GM23338 (cell line): Measurements from ENCODE around the gene DYNLT5. TPM values are rescaled to one million over a fixed set of nuclear protein-coding genes. Genes with fewer than 3 reads are reported as not detected.

Experiments
- ATAC-seq: fragments of 200-7000 bp; cut with Tn5 transposase; 3 replicates; pipeline ENCODE4 v1.9.1; 2020
- DNase-seq: peaks from one replicate; pipeline ENCODE4 v3.0.0-alpha.2; 2015; ENCODE audit warnings: low spot score
- H2AFZ ChIP-seq: fragments of 200-600 bp; sonication (generic); 2 replicates; pipeline ENCODE4 v1.8.0; 2016; ENCODE audit warnings: antibody characterized with exemption, mild to moderate bottlenecking, moderate library complexity
- H3F3A ChIP-seq: fragments of 200-600 bp; sonication (generic); replicated peaks from 2 replicates; pipeline ENCODE4 v1.8.0; 2017; ENCODE audit warnings: antibody characterized with exemption, mixed run types, low read depth
- H3K27ac ChIP-seq: fragments of 200-600 bp; sonication (generic); 2 replicates; pipeline ENCODE4 v1.6.1; 2016; ENCODE audit warnings: low read depth
- H3K27me3 ChIP-seq: fragments of 200-600 bp; sonication (generic); 2 replicates; pipeline ENCODE4 v1.8.0; 2016; ENCODE audit warnings: mild to moderate bottlenecking, mixed run types, moderate library complexity; ENCODE audit not compliant: insufficient read depth
- H3K36me3 ChIP-seq: fragments of 200-600 bp; sonication (generic); 2 replicates; pipeline ENCODE4 v1.8.0; 2016; ENCODE audit warnings: mild to moderate bottlenecking; ENCODE audit not compliant: insufficient read depth
- H3K4me1 ChIP-seq: fragments of 200-600 bp; sonication (generic); 2 replicates; pipeline ENCODE4 v1.8.0; 2016; ENCODE audit warnings: mild to moderate bottlenecking, moderate library complexity; ENCODE audit not compliant: insufficient read depth
- H3K4me2 ChIP-seq: fragments of 200-600 bp; sonication (generic); 2 replicates; pipeline ENCODE4 v1.7.1; 2017; ENCODE audit warnings: mixed run types
- H3K4me3 ChIP-seq: fragments of 200-600 bp; sonication (generic); 2 replicates; pipeline ENCODE4 v1.6.1; 2016; ENCODE audit warnings: mixed run types
- H3K79me2 ChIP-seq: fragments of 200-600 bp; sonication (generic); replicated peaks from 2 replicates; pipeline ENCODE4 v1.8.0; 2017; ENCODE audit warnings: mild to moderate bottlenecking; ENCODE audit not compliant: insufficient read depth
- H3K9me2 ChIP-seq: fragments of 200-600 bp; sonication (generic); 2 replicates; pipeline ENCODE4 v1.8.0; 2017; ENCODE audit not compliant: insufficient read depth
- H4K20me1 ChIP-seq: fragments of 200-600 bp; sonication (generic); replicated peaks from 2 replicates; pipeline ENCODE4 v1.8.0; 2017; ENCODE audit warnings: mild to moderate bottlenecking; ENCODE audit not compliant: insufficient read depth
- H3K27ac Mint-ChIP-seq: 2 replicates; pipeline ENCODE4 v1.8.0; 2020; ENCODE audit warnings: inconsistent platforms, mild to moderate bottlenecking, moderate library complexity, mixed read lengths
- H3K27me3 Mint-ChIP-seq: 3 replicates; pipeline ENCODE4 v1.8.0; 2022; ENCODE audit warnings: low read depth, mild to moderate bottlenecking, moderate library complexity, mixed read lengths, inconsistent platforms; ENCODE audit not compliant: insufficient read depth, poor library complexity
- H3K36me3 Mint-ChIP-seq: 3 replicates; pipeline ENCODE4 v1.8.0; 2021; ENCODE audit warnings: low read depth, mild to moderate bottlenecking, inconsistent platforms, moderate library complexity, mixed read lengths
- H3K4me1 Mint-ChIP-seq: 3 replicates; pipeline ENCODE4 v1.8.0; 2020; ENCODE audit warnings: mild to moderate bottlenecking, inconsistent platforms, mixed read lengths
- H3K4me3 Mint-ChIP-seq: 3 replicates; pipeline ENCODE4 v1.8.0; 2021; ENCODE audit warnings: moderate library complexity, mild to moderate bottlenecking, inconsistent platforms, mixed read lengths
- H3K9me3 Mint-ChIP-seq: 3 replicates; pipeline ENCODE4 v1.8.0; 2020; ENCODE audit warnings: moderate library complexity, mild to moderate bottlenecking, inconsistent platforms, mixed read lengths
- CREB1 ChIP-seq: fragments of 250-450 bp; sonication (Bioruptor Pico); IDR thresholded peaks from 2 replicates; pipeline ENCODE4 v1.5.0; 2020; ENCODE audit warnings: low read depth, mild to moderate bottlenecking, moderate library complexity
- EZH2 ChIP-seq: fragments of 200-600 bp; sonication (generic); IDR thresholded peaks from one replicate; pipeline ENCODE4 v1.8.0; 2017; ENCODE audit warnings: antibody characterized with exemption, mild to moderate bottlenecking, low read depth; ENCODE audit not compliant: unreplicated experiment
- EZH2phosphoT487 ChIP-seq: fragments of 200-600 bp; sonication (generic); IDR thresholded peaks from one replicate; pipeline ENCODE4 v1.8.1; 2018; ENCODE audit warnings: antibody characterized with exemption; ENCODE audit not compliant: unreplicated experiment
- JUNB ChIP-seq: IDR thresholded peaks from one replicate; pipeline ENCODE4 v1.6.1; 2016; ENCODE audit warnings: antibody characterized with exemption; ENCODE audit not compliant: unreplicated experiment
- NANOG ChIP-seq: IDR thresholded peaks from 2 replicates; pipeline ENCODE4 v1.6.1; 2016; ENCODE audit warnings: antibody characterized with exemption, borderline replicate concordance
- POLR2AphosphoS5 ChIP-seq: IDR thresholded peaks from 2 replicates; pipeline ENCODE4 v1.6.1; 2016; ENCODE audit warnings: antibody characterized with exemption, low read depth
- ZNF114 ChIP-seq: fragments of 250-450 bp; sonication (Bioruptor Pico); IDR thresholded peaks from 2 replicates; pipeline ENCODE4 v1.5.0; 2020; ENCODE audit warnings: mild to moderate bottlenecking, moderate library complexity
- ZNF331 ChIP-seq: fragments of 250-450 bp; sonication (Bioruptor Pico); IDR thresholded peaks from 2 replicates; pipeline ENCODE4 v1.5.0; 2020; ENCODE audit warnings: low read depth, mild to moderate bottlenecking, moderate library complexity
- polyA plus RNA-seq: library from polyadenylated mRNA; unstranded; fragments of >200 nt; fragmentation: Nextera tagmentation; extraction: Ambion mirVana; gene quantifications from 2 replicates; pipeline ENCODE4 v1.2.1, GENCODE V29; 2016
- total RNA-seq: library from RNA; depleted of rRNA; stranded (reverse); fragments of >200 nt; shearing (Covaris generic); gene quantifications from 2 replicates; pipeline ENCODE4 v1.2.3, GENCODE V29; 2014
- TF ChIP-seq, protein P1 (sequence below): fragments of 250-450 bp; sonication (Bioruptor Pico); IDR thresholded peaks from 2 replicates; pipeline ENCODE4 v1.5.0; 2020; ENCODE audit warnings: mild to moderate bottlenecking, moderate library complexity
- TF ChIP-seq, protein P2 (sequence below): IDR thresholded peaks from one replicate; pipeline ENCODE4 v1.6.1; 2018; ENCODE audit warnings: antibody characterized with exemption; ENCODE audit not compliant: unreplicated experiment
- TF ChIP-seq, protein P3 (sequence below): IDR thresholded peaks from 2 replicates; pipeline ENCODE4 v1.6.1; 2016; ENCODE audit warnings: antibody characterized with exemption

DYNLT5 gene
- total and polyA plus RNA-seq, 2 experiments from 2014 or later, result 0.95 to 2.8 TPM

DNA sequence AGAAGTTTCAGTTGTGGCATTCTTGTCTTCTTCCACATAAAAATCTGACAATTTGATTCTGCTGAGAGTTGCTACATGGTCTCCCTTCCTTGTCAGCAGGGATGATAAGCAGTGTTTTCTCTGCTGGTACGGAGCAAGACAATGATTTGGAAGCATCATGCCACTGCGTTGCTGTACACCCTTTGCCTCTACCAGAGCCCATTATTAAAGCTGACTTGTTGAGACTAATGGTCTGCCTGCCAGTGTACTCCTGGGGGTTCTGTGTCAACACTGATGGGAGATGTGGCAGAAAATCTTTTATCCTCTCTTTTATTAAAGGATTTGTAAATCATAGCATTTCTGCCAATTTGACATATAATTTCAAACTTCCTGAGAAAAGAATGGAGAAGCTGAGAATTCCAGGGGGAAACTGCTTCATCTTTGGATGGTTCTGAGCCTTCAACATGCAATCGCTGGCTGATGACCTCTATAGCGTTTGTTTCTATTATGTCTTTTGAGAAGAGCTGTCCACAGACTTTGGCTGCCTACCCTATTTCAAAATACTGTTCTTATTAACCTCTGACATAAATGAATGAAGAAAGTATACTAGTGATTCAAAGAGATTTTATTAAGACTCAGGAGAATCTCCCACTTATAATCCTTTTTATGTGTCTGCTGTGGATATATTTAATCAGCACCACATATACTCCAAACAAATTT is 47.9 kb upstream of the DYNLT5 start (continued):
- TF ChIP-seq, protein P1, sequence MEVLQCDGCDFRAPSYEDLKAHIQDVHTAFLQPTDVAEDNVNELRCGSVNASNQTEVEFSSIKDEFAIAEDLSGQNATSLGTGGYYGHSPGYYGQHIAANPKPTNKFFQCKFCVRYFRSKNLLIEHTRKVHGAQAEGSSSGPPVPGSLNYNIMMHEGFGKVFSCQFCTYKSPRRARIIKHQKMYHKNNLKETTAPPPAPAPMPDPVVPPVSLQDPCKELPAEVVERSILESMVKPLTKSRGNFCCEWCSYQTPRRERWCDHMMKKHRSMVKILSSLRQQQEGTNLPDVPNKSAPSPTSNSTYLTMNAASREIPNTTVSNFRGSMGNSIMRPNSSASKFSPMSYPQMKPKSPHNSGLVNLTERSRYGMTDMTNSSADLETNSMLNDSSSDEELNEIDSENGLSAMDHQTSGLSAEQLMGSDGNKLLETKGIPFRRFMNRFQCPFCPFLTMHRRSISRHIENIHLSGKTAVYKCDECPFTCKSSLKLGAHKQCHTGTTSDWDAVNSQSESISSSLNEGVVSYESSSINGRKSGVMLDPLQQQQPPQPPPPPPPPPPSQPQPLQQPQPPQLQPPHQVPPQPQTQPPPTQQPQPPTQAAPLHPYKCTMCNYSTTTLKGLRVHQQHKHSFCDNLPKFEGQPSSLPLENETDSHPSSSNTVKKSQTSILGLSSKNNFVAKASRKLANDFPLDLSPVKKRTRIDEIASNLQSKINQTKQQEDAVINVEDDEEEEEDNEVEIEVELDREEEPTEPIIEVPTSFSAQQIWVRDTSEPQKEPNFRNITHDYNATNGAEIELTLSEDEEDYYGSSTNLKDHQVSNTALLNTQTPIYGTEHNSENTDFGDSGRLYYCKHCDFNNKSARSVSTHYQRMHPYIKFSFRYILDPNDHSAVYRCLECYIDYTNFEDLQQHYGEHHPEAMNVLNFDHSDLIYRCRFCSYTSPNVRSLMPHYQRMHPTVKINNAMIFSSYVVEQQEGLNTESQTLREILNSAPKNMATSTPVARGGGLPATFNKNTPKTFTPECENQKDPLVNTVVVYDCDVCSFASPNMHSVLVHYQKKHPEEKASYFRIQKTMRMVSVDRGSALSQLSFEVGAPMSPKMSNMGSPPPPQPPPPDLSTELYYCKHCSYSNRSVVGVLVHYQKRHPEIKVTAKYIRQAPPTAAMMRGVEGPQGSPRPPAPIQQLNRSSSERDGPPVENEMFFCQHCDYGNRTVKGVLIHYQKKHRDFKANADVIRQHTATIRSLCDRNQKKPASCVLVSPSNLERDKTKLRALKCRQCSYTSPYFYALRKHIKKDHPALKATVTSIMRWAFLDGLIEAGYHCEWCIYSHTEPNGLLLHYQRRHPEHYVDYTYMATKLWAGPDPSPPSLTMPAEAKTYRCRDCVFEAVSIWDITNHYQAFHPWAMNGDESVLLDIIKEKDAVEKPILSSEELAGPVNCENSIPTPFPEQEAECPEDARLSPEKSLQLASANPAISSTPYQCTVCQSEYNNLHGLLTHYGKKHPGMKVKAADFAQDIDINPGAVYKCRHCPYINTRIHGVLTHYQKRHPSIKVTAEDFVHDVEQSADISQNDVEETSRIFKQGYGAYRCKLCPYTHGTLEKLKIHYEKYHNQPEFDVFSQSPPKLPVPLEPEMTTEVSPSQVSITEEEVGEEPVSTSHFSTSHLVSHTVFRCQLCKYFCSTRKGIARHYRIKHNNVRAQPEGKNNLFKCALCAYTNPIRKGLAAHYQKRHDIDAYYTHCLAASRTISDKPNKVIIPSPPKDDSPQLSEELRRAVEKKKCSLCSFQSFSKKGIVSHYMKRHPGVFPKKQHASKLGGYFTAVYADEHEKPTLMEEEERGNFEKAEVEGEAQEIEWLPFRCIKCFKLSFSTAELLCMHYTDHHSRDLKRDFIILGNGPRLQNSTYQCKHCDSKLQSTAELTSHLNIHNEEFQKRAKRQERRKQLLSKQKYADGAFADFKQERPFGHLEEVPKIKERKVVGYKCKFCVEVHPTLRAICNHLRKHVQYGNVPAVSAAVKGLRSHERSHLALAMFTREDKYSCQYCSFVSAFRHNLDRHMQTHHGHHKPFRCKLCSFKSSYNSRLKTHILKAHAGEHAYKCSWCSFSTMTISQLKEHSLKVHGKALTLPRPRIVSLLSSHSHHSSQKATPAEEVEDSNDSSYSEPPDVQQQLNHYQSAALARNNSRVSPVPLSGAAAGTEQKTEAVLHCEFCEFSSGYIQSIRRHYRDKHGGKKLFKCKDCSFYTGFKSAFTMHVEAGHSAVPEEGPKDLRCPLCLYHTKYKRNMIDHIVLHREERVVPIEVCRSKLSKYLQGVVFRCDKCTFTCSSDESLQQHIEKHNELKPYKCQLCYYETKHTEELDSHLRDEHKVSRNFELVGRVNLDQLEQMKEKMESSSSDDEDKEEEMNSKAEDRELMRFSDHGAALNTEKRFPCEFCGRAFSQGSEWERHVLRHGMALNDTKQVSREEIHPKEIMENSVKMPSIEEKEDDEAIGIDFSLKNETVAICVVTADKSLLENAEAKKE, result no peak
- no peak for TF ChIP-seq ZNF331
- TF ChIP-seq, protein P2, sequence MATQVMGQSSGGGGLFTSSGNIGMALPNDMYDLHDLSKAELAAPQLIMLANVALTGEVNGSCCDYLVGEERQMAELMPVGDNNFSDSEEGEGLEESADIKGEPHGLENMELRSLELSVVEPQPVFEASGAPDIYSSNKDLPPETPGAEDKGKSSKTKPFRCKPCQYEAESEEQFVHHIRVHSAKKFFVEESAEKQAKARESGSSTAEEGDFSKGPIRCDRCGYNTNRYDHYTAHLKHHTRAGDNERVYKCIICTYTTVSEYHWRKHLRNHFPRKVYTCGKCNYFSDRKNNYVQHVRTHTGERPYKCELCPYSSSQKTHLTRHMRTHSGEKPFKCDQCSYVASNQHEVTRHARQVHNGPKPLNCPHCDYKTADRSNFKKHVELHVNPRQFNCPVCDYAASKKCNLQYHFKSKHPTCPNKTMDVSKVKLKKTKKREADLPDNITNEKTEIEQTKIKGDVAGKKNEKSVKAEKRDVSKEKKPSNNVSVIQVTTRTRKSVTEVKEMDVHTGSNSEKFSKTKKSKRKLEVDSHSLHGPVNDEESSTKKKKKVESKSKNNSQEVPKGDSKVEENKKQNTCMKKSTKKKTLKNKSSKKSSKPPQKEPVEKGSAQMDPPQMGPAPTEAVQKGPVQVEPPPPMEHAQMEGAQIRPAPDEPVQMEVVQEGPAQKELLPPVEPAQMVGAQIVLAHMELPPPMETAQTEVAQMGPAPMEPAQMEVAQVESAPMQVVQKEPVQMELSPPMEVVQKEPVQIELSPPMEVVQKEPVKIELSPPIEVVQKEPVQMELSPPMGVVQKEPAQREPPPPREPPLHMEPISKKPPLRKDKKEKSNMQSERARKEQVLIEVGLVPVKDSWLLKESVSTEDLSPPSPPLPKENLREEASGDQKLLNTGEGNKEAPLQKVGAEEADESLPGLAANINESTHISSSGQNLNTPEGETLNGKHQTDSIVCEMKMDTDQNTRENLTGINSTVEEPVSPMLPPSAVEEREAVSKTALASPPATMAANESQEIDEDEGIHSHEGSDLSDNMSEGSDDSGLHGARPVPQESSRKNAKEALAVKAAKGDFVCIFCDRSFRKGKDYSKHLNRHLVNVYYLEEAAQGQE, result no peak

DNA sequence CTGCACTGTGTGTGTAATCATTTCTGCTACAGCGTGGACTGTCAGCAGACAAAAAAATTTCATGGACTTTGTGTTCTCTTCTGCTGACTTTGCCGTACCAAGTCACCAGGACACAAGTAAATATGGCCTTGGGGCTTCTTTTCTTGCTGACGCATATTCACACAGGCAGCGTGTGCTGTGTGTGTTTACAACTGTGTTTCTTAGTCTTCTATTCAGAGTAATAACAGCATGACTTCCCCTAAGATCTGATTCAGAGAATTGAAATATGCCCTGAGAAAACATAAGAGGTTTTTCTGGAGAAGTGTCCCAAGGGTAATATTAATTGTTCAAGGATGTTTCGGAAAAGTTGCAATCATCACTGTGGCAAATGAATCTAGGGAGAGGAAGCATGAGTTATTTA is 47.1 kb upstream of the DYNLT5 start:
- Mint-ChIP-seq H3K36me3 (no peaks in the 10 kb centered on the region), H3K27ac (no peak overlapping the region), H3K27me3 (no peaks in the 10 kb centered on the region), H3K4me3 (no peak overlapping the region), H3K9me3 (no peaks in the 10 kb centered on the region), H3K4me1 (peaks cover 3% of the 10 kb centered on the region; the same call in 1 of the 3 replicates)
- Histone ChIP-seq H4K20me1 (no peaks in the 10 kb centered on the region), H2AFZ (no peak overlapping the region), H3K4me3 (no peak overlapping the region), H3K27me3 (no peaks in the 10 kb centered on the region), H3K36me3 (no peaks in the 10 kb centered on the region), H3F3A (no peaks in the 10 kb centered on the region), H3K27ac (no peak overlapping the region), H3K4me2 (no peak overlapping the region), H3K4me1 (no peaks in the 10 kb centered on the region), H3K9me2 (no peaks in the 10 kb centered on the region), H3K79me2 (no peaks in the 10 kb centered on the region)
- DNase-seq (no peak), ATAC-seq (no peak)
- TF ChIP-seq EZH2phosphoT487 (no peak), CREB1 (CRISPR knock-in tag) (no peak), JUNB (no peak), POLR2AphosphoS5 (no peak), ZNF331 (no peak), EZH2 (no peak), ZNF114 (CRISPR knock-in tag) (no peak), NANOG (no peak)
- TF ChIP-seq, protein P3, sequence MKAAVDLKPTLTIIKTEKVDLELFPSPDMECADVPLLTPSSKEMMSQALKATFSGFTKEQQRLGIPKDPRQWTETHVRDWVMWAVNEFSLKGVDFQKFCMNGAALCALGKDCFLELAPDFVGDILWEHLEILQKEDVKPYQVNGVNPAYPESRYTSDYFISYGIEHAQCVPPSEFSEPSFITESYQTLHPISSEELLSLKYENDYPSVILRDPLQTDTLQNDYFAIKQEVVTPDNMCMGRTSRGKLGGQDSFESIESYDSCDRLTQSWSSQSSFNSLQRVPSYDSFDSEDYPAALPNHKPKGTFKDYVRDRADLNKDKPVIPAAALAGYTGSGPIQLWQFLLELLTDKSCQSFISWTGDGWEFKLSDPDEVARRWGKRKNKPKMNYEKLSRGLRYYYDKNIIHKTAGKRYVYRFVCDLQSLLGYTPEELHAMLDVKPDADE, result no peak
